Measurements from ENCODE around the gene OR2L2.

OR2L2 gene, protein sequence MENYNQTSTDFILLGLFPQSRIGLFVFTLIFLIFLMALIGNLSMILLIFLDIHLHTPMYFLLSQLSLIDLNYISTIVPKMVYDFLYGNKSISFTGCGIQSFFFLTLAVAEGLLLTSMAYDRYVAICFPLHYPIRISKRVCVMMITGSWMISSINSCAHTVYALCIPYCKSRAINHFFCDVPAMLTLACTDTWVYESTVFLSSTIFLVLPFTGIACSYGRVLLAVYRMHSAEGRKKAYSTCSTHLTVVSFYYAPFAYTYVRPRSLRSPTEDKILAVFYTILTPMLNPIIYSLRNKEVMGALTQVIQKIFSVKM

GRCh38 chr1:248029770-248030169 is at the start of gene OR2L2:
OR2L2 (plus strand) TSS chr1:248030070; CDS start chr1:248038268, 8,198 bp downstream.
- no peak within 1 kb of the TSS for H3K4me3 ChIP-seq (replicated peaks; ENCODE audit: low read depth, low read length)

DNA sequence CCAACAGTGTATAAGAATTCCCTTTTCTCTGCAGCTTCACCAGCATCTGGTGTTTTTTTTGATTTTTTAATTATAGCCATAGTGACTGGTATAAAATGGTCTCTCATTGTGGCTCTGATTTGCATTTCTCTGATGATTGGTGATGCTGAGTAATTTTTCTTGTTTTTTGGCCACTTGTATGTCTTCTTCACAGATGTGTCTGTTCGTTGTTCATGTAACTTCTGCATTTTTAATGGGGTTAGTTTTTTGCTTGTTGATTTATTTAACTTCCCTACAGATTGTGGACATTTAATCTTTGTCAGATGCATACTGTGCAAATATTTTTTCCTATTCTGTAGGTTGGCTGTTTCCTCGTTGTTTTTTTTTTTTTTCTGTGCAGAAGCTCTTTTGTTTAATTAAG is 36.9 kb upstream of the OR2L2 start:
- no peak overlapping the region for H3K4me3 ChIP-seq (replicated peaks; ENCODE audit: low read depth, low read length)
- DNase-seq (ENCODE audit: extremely low read depth, insufficient read length): no peak
- H3K36me3 ChIP-seq (ENCODE audit: control insufficient read depth, insufficient read depth, low read length): no peaks in the 10 kb centered on the region
- TF ChIP-seq, protein P1, sequence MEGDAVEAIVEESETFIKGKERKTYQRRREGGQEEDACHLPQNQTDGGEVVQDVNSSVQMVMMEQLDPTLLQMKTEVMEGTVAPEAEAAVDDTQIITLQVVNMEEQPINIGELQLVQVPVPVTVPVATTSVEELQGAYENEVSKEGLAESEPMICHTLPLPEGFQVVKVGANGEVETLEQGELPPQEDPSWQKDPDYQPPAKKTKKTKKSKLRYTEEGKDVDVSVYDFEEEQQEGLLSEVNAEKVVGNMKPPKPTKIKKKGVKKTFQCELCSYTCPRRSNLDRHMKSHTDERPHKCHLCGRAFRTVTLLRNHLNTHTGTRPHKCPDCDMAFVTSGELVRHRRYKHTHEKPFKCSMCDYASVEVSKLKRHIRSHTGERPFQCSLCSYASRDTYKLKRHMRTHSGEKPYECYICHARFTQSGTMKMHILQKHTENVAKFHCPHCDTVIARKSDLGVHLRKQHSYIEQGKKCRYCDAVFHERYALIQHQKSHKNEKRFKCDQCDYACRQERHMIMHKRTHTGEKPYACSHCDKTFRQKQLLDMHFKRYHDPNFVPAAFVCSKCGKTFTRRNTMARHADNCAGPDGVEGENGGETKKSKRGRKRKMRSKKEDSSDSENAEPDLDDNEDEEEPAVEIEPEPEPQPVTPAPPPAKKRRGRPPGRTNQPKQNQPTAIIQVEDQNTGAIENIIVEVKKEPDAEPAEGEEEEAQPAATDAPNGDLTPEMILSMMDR (IDR thresholded peaks at IDR 0.05; ENCODE audit: insufficient read depth, low read length, poor library complexity, severe bottlenecking): no peak
- H3K27me3 ChIP-seq (replicated peaks; ENCODE audit: control insufficient read depth, insufficient read depth, low read length): no peaks in the 10 kb centered on the region

More at GRCh38 chr1:248029770-248030169, at the start of gene OR2L2:
- Histone ChIP-seq H3K27me3 (replicated peaks; ENCODE audit: control insufficient read depth, insufficient read depth, low read length) (no peaks in the 10 kb centered on the region), H3K36me3 (ENCODE audit: control insufficient read depth, insufficient read depth, low read length) (no peaks in the 10 kb centered on the region)
- DNase-seq (ENCODE audit: extremely low read depth, insufficient read length): no peak
- TF ChIP-seq, protein P1 (IDR thresholded peaks at IDR 0.05; ENCODE audit: insufficient read depth, low read length, poor library complexity, severe bottlenecking): no peak

DNA sequence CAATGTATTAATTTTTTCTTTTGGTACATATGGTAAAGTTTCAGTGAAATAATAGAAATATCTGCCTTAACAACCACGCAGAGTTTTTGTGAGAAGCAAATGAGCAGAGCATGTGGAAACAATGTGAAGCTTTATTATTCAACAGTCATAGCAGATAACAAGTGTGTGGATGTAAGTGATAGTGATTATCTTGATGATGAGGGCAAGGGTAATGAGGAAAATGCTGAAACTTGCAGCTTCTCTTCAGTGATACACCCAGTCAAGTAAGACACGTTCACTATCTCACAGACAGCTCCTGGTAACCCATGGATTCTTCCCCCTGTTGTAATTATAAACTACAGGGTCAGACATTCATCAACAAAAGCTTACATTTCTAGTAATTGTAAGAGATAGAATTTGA is 31.1 kb upstream of the OR2L2 start:
- H3K27me3 ChIP-seq (replicated peaks; ENCODE audit: control insufficient read depth, insufficient read depth, low read length): no peaks in the 10 kb centered on the region
- DNase-seq (ENCODE audit: extremely low read depth, insufficient read length): no peak
- H3K4me3 ChIP-seq (replicated peaks; ENCODE audit: low read depth, low read length): no peak overlapping the region
- no peaks in the 10 kb centered on the region for H3K36me3 ChIP-seq (ENCODE audit: control insufficient read depth, insufficient read depth, low read length)
- TF ChIP-seq, protein P1 (IDR thresholded peaks at IDR 0.05; ENCODE audit: insufficient read depth, low read length, poor library complexity, severe bottlenecking): no peak

GRCh38 chr1:248000169-248000568 is 29.7 kb upstream of the OR2L2 start:
- H3K27me3 ChIP-seq (replicated peaks; ENCODE audit: control insufficient read depth, insufficient read depth, low read length): no peaks in the 10 kb centered on the region
- DNase-seq (ENCODE audit: extremely low read depth, insufficient read length): no peak
- TF ChIP-seq, protein P1 (IDR thresholded peaks at IDR 0.05; ENCODE audit: insufficient read depth, low read length, poor library complexity, severe bottlenecking): no peak
- H3K4me3 ChIP-seq (replicated peaks; ENCODE audit: low read depth, low read length): no peak overlapping the region
- no peaks in the 10 kb centered on the region for H3K36me3 ChIP-seq (ENCODE audit: control insufficient read depth, insufficient read depth, low read length)

- TF ChIP-seq, protein P1 (IDR thresholded peaks at IDR 0.05; ENCODE audit: insufficient read depth, low read length, poor library complexity, severe bottlenecking): no peak
- Histone ChIP-seq H3K27me3 (replicated peaks; ENCODE audit: control insufficient read depth, insufficient read depth, low read length) (no peaks in the 10 kb centered on the region), H3K36me3 (ENCODE audit: control insufficient read depth, insufficient read depth, low read length) (no peaks in the 10 kb centered on the region), H3K4me3 (replicated peaks; ENCODE audit: low read depth, low read length) (no peak overlapping the region)
- no peak for DNase-seq (ENCODE audit: extremely low read depth, insufficient read length)
Measured at GRCh38 chr1:248007778-248008177, 22.1 kb upstream of the OR2L2 start.
